ENCODE measurements around the gene PHF20.

PHF20 gene

DNA sequence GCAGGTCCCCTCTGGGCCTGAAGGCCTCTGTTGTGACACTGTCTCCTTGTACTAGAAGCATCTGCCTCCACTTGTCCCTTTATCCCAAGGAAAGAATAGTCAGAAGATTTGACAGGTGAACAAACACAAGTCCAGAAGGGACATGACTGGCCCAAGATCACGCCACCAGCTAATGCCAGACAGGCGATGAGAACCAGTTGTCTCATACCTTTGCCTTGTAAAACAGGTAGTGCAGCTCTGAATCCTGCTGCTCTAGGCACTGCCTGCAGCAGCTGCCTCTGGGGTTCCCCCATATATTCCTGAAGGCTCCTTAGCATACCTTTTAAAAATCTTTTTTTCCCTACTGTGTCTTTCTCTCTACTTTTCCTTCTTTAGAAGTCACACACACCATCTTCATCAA is 157.5 kb downstream of the PHF20 start:
- no peak overlapping the region for H3K4me3 ChIP-seq (ENCODE audit: low read length)
- TF ChIP-seq CTCF (IDR thresholded peaks at IDR 0.05; ENCODE audit: insufficient read depth, low read depth, low read length, missing control alignments): no peak
- DNase-seq (ENCODE audit: low read depth): peak; percentile 36

- no peak overlapping the region for H3K4me3 ChIP-seq (ENCODE audit: low read length)
- no peak for DNase-seq (ENCODE audit: low read depth)
- no peak for TF ChIP-seq CTCF (IDR thresholded peaks at IDR 0.05; ENCODE audit: insufficient read depth, low read depth, low read length, missing control alignments)
Observed at GRCh38 chr20:35934050-35934449, 162.2 kb downstream of the PHF20 start.

DNA sequence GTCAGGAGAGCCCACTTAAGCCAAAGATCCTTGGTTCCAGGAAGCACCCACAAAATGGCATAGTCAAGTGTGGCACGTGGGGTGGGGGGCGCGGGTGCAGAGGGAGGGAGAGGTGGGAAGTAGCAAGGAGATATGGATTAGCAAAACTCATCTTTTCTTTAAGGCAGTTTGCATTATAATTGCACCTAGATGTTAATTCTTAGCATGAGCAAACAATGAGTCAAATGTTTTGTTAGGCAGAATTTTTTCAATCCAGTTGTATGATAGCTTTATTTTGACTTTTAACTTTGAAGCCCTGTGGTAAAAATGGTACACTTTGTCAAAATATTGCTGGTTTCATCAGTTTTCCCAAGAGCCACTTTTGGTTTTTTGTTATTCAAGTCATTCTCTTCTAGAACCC is 167.4 kb downstream of the PHF20 start:
- TF ChIP-seq CTCF (IDR thresholded peaks at IDR 0.05; ENCODE audit: insufficient read depth, low read depth, low read length, missing control alignments): no peak

DNA sequence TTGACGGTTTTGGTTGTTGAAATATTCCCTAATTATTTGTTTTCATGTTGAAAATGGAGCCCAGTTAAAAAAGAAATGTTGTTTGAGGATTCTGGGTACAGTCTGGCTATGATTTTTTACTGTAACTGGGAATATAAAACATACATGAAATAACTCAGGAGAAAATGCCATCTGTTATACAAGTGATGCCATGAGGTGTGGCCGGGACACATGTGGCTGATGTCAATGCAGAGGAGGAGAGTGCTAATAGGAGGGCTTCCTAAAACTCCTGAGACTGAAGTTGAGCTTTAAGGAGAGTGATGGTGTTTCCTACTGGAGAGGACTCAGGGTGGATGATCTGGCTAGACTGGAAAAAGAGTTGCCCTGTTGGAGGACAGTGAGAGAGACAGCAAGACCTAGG is 169.8 kb downstream of the PHF20 start:
- no peak for DNase-seq (ENCODE audit: low read depth)
- TF ChIP-seq CTCF (IDR thresholded peaks at IDR 0.05; ENCODE audit: insufficient read depth, low read depth, low read length, missing control alignments): no peak
- no peak overlapping the region for H3K4me3 ChIP-seq (ENCODE audit: low read length)

More for the DNA sequence above, 167.4 kb downstream of the PHF20 start:
- DNase-seq (ENCODE audit: low read depth): no peak
- H3K4me3 ChIP-seq (ENCODE audit: low read length): no peak overlapping the region

DNA sequence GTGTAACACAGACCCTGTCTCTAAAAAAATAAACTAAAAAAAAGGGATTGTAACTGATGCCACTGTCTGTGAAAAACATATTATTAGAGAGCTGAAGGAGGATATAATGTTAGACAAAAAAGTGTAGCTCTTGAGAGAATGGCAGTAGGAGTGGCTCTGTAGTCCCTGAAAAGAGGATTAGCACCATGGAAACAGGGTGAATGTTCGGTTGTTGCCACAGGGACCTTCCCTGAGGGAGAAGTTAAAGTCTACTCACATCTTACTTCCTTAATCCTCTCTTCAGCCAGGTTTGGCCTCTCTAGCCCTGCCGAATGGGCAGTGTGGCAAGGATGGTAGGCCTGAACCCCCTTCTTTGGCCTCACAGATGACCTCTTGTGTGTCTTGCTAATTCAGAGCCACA is 170.4 kb downstream of the PHF20 start:
- no peak overlapping the region for H3K4me3 ChIP-seq (ENCODE audit: low read length)
- no peak for TF ChIP-seq CTCF (IDR thresholded peaks at IDR 0.05; ENCODE audit: insufficient read depth, low read depth, low read length, missing control alignments)
- DNase-seq (ENCODE audit: low read depth): no peak

GRCh38 chr20:35947489-35947888 is 175.7 kb downstream of the PHF20 start:
- peak; percentile 39 for TF ChIP-seq CTCF (IDR thresholded peaks at IDR 0.05; ENCODE audit: insufficient read depth, low read depth, low read length, missing control alignments)
- H3K4me3 ChIP-seq (ENCODE audit: low read length): no peak overlapping the region
- peak; percentile 35 for DNase-seq (ENCODE audit: low read depth)

- no peak for DNase-seq (ENCODE audit: low read depth)
- no peak for TF ChIP-seq CTCF (IDR thresholded peaks at IDR 0.05; ENCODE audit: insufficient read depth, low read depth, low read length, missing control alignments)
- no peak overlapping the region for H3K4me3 ChIP-seq (ENCODE audit: low read length)
Observed at GRCh38 chr20:35947907-35948306, 176.1 kb downstream of the PHF20 start.
